G401 (cell line): ENCODE data around the gene CCDC77. TPM values are rescaled to one million over a fixed set of nuclear protein-coding genes. Genes with fewer than 3 reads are reported as not detected.

Experiments used
- DNase-seq: peaks from one replicate; pipeline ENCODE4 v3.0.0-alpha.2; 2015; ENCODE audit warnings: low spot score
- in situ Hi-C: cut with HindIII; loops from 2 replicates; pipeline ENCODE4 v1.10.0; 2016; ENCODE audit warnings: low sequenced_read_pairs, mixed read lengths
- total RNA-seq: library from RNA; depleted of rRNA; stranded (reverse); fragments of >200 nt; shearing (Covaris generic); gene quantifications from 2 replicates; pipeline ENCODE4 v1.2.3, GENCODE V29; 2014; rRNA removed

Gene CCDC77
- total RNA-seq, 1 experiment from 2014 or later = 24.5 TPM

DNA sequence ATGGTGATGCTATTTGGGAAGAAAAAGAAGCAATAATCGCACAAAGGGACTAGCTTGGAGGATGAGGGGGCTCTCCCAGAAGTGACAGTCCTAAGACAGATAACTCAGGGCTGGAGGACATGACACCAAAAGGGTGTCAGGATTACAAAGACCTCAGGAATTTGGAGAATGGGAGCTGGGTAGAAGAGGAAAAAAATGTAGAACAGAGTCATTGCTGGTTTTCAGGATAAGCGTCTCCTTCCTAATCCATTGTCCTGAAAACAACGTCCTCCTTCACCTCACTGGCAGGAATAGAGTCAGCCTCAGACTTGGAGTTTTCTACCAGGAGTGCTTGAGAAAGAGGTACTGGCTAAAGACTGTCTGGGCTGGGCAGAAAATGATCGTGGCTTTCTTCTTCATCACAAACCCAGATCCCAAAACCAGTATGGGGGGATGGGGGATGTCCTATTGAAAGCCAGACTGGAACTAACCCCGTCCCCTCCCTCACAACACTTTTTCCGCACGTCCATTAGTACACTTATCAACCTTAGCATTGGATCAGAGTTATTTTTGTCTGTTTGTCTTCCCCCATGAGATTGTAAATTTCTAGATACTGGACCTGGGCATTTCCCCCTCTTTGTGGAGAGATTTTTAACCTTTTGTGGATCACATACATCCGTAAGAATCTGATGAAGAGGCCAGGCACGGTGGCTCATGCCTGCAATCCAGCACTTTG lies 72.6 kb downstream of the CCDC77 start:
- DNase-seq = no peak
- in situ Hi-C loops = no loop called here

DNA sequence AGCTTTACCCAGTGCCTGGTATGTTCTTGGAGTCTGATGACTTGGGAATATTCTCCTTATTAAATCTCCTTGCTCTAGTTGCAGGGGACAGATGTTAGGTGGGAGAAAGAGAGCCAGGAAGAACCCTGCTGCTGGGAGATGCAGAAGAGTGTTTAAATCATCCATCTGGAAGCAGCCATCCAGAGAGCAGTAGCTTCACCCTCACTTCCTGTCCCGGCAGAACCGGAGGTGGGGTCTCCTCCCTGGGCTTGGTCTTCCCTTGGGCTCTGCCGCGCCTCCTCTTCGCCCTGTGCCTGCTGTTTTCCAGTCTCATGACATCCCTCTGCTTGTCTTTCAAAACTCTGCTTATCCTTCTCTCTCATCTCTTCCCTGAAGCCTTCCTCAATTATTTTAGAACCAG lies 73.8 kb downstream of the CCDC77 start:
- in situ Hi-C loops = loop anchor here (5.0 kb wide), 1 partner anchor 67 kb away; no protein-coding TSS in a partner anchor
- no peak for DNase-seq

DNA sequence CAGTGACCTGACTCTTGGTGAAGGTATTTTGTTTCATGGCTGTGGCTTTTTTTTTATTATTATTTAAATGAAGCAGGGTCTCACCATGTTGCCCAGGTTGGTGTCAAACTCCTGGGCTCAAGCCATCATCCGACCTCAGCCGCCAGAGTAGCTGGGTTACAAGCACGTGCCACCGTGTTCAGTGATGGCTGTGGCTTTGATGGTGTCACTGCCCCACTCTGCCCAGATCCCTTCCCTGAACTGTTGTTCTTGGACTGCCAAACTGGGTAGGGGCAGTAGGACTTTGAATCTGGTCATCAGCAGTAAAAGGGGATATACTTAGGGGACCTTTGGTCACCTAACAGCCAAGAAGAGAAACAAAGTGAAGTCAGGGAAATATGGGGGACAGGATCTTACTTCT lies 77.7 kb downstream of the CCDC77 start:
- in situ Hi-C loops = loop anchor here (5.0 kb wide), 1 partner anchor 63 kb away; no protein-coding TSS in a partner anchor
- no peak for DNase-seq

DNA sequence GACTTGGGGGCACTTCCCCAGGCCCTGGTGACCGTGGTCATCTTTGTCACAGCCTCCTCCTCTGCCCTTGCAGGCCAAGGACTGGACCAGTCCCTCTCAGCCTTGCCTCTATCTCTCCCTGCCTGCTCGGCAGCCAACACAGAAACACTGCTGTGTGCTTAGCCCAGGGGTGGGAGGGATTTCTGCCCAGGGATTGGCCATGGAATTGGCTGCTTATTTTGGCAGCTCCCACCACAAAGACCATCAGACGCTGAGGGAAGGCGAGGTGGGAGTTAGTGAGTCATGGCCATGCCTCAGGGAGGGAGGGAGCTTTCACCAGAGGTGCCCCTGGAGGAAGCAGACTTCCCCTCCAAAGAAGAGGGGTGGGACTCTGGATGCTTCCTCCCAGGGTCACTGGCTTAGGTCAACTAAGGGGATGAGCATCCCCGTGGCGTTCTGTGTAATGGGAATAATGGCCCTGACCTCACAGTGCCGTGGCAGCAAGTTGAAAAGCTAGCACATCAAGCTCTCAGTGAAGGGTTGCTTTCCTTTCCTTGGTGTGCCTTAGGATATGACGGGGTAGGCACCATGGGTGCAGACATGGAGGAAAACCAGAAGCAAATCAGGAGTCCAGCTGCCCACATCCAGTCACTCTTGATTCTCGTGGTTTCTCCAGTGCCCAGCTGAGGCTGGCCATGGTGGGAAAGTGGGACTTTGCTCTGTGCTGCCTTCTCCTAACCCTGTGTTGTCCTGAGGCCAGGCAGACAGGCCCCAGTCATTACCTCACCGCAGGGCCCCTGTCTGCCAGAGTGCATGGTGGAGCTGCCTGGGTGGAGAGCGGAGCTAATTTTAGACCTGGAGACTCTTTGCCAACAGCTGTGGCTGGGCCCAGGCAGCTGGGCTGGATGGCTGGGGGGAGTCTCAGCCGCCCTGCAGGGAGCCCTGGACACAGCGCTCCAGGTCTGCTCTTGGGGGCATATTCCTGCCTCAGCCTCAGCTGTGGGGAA lies 79.7 kb downstream of the CCDC77 start:
- in situ Hi-C loops = no loop called here
- DNase-seq = no peak

DNA sequence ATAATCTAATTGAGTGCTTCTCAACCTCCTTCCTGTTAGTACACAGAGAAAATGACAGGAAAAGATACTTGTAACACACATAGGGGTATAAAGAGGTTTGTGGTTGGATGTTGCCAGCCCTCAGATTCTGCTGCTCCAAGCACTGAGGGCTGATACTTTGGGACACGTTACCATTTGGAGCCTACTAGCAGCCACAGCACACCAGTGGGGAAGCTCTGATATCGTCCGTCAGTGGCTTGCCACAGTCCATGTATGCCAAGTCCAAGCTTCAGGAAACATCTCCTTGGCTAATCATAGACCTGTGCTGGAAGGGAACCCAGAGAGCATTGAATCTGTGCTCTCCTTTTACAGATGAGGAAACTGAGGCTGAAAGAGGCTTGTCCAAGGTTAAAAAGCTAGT lies 80.6 kb downstream of the CCDC77 start:
- no peak for DNase-seq
- in situ Hi-C loops = no loop called here

GRCh38 chr12:484096-484495 lies 82.7 kb downstream of the CCDC77 start:
- in situ Hi-C loops = no loop called here
- DNase-seq = no peak

- in situ Hi-C loops = no loop called here
- no peak for DNase-seq
Measured at GRCh38 chr12:490260-490659, 88.8 kb downstream of the CCDC77 start.

Other genes starting within 250 kb of the CCDC77 start
- gene SLC6A12, start 187.5 kb upstream of the CCDC77 start, total RNA-seq = not detected in 2 replicates
- not detected in 2 replicates for gene SLC6A13, start 138.8 kb upstream of the CCDC77 start, total RNA-seq
- 18.6 and 23.0 TPM in 2 replicates for gene KDM5A, start 12.3 kb upstream of the CCDC77 start, total RNA-seq
- gene B4GALNT3, start 58.3 kb downstream of the CCDC77 start, total RNA-seq = 2.3 and 2.6 TPM in 2 replicates